ENCODE results near the gene COL4A1. TPM values are rescaled to one million over a fixed set of nuclear protein-coding genes. Genes with fewer than 3 reads are reported as not detected.
A peak's percentile ranks its signal among the peaks of the same experiment; 100 is the strongest.

The COL4A1 gene
- total RNA-seq, 3 donors from 2014 or later: 118 to 1,008 (median 370) TPM

- no peaks in the 10 kb centered on the region for H3K36me3 ChIP-seq
- H3K9me3 ChIP-seq: no peaks in the 10 kb centered on the region
- intact Hi-C loops (cut with DNase I; ENCODE audit: low total_unique reads): no loop called here
- H3K4me1 ChIP-seq: peaks cover 0 to 8% of the 10 kb centered on the region in 2 donors
- H3K4me3 ChIP-seq: peak overlapping the region in 1 of 3 donors; percentile 52
- TF ChIP-seq POLR2AphosphoS5 (IDR thresholded peaks at IDR 0.05): no peak
- no peak for TF ChIP-seq CTCF (IDR thresholded peaks at IDR 0.05)
- no peak for TF ChIP-seq POLR2A (IDR thresholded peaks at IDR 0.05)
- DNase-seq (ENCODE audit: low spot score in 2 of 2): no peak
- H3K27ac ChIP-seq: peak overlapping the region in 1 of 2 donors; percentile 28
- H3K27me3 ChIP-seq: no peaks in the 10 kb centered on the region
Observed at GRCh38 chr13:110299283-110299840, 7.6 kb downstream of the COL4A1 start.

GRCh38 chr13:110298505-110299282, 8.3 kb downstream of the COL4A1 start:
- TF ChIP-seq POLR2A (IDR thresholded peaks at IDR 0.05) (no peak), POLR2AphosphoS5 (IDR thresholded peaks at IDR 0.05) (no peak), CTCF (IDR thresholded peaks at IDR 0.05) (no peak)
- Histone ChIP-seq H3K4me1 (peaks cover 0 to 8% of the 10 kb centered on the region in 2 donors), H3K36me3 (no peaks in the 10 kb centered on the region), H3K4me3 (peak overlapping the region in 2 of 3 donors; percentile 4 to 52), H3K9me3 (no peaks in the 10 kb centered on the region), H3K27me3 (no peaks in the 10 kb centered on the region), H3K27ac (peak overlapping the region; percentile 14 to 28)
- DNase-seq (ENCODE audit: low spot score in 2 of 2): no peak
- intact Hi-C loops (cut with DNase I; ENCODE audit: low total_unique reads): no loop called here

GRCh38 chr13:110297766-110298504, 9.0 kb downstream of the COL4A1 start:
- TF ChIP-seq POLR2A (IDR thresholded peaks at IDR 0.05): no peak
- TF ChIP-seq CTCF (IDR thresholded peaks at IDR 0.05): no peak
- TF ChIP-seq POLR2AphosphoS5 (IDR thresholded peaks at IDR 0.05): no peak
- no peaks in the 10 kb centered on the region for H3K9me3 ChIP-seq
- H3K36me3 ChIP-seq: no peaks in the 10 kb centered on the region
- H3K27me3 ChIP-seq: no peaks in the 10 kb centered on the region
- H3K4me3 ChIP-seq: peak overlapping the region in 1 of 3 donors; percentile 4
- peaks cover 0 to 8% of the 10 kb centered on the region in 2 donors for H3K4me1 ChIP-seq
- no peak for DNase-seq (ENCODE audit: low spot score in 2 of 2)
- peak overlapping the region; percentile 14 to 28 for H3K27ac ChIP-seq
- intact Hi-C loops (cut with DNase I; ENCODE audit: low total_unique reads): no loop called here

- H3K27me3 ChIP-seq: no peaks in the 10 kb centered on the region
- DNase-seq (ENCODE audit: low spot score in 2 of 2): no peak
- no peak overlapping the region for H3K4me3 ChIP-seq
- no peaks in the 10 kb centered on the region for H3K9me3 ChIP-seq
- intact Hi-C loops (cut with DNase I; ENCODE audit: low total_unique reads): no loop called here
- H3K4me1 ChIP-seq: peaks cover 0 to 8% of the 10 kb centered on the region in 2 donors
- TF ChIP-seq POLR2A (IDR thresholded peaks at IDR 0.05) (no peak), CTCF (IDR thresholded peaks at IDR 0.05) (no peak), POLR2AphosphoS5 (IDR thresholded peaks at IDR 0.05) (no peak)
- H3K36me3 ChIP-seq: no peaks in the 10 kb centered on the region
- no peak overlapping the region for H3K27ac ChIP-seq
Observed at GRCh38 chr13:110297011-110297410, 9.9 kb downstream of the COL4A1 start.
